CD4-positive, alpha-beta T cell treated with Interleukin-12 subunit alpha and Interleukin-12 subunit beta, for 1 hour (primary cell): ENCODE data around the gene LMNA.
"Not testable (repeated sequence)": the region's sequence is repeated elsewhere in the genome, so short reads cannot be mapped to it uniquely, and the experiment has no call there.

Experiments
- DNase-seq: peaks from one replicate; pipeline ENCODE4 v3.0.0-alpha.2; 2020

LMNA gene

DNA sequence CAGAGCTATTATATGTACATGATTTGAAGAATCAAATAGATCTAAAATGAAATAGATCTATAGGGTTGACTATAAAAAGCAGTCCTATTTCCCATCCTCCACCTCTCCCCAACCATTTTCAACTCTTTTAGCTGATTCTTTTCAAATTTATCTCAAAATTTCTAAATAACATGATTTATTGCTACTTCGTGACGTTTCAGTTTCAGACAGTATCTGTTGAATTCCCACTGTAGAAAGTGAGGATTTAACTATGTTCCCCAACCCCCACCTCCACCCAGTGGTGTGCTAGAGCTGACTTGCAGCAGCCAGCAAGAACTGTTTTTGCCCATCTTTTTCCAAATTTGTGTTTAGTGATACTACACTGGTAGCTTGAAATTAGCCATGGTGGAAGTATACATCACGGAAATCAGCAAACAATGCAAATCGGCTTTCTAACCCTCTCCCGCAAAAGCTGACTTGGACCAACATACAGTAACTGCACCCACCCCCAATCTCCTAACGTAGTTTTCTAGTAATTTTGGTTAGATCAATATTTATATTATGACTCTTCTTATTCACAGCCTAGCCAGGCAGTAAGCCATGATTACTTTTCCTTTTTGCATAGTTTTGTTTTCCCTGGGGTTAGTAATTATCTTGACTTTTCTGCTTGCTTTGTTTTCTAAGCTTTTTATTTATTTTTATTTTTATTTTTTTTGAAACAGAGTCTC, 49.8 kb downstream of the LMNA start:
- no peak for DNase-seq

DNA sequence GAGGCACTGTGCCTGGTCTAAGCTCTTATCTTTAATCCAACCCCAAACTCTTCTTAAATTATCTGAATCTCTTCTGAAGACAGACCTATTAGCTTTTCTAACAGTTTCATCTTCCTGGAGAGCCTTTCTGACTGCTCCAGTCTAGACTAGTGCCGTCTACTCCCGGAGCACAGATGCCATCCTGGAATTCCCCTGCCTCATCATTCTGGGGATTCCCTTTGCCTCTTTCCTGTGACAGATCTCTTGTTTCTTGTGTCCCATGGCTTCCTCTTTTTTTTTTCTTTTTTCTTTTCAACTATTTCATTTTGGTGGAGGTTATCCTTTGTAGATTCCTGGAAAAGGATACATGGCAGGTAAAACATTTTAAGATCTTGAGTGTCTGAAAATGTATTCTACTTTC, 50.6 kb downstream of the LMNA start:
- DNase-seq = no peak

DNA sequence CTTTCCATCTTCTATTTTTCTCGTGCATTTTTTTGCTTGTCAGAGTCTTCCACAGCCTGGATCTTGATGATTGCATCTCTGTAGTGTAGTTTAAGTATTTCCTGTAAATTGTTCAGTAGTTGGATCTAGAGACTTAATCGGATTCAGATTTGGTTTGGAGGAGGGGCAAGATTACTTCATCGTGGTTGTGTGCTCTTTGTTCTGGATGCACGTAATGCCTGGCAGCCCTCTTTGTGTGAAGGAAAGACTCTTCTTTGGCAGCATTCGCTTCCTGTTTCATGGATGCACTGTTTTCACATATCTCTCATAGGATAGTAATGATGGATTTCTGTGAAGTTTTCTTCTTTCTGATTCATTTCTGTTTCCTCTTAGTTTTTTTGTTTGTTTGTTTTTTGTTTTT, 53.0 kb downstream of the LMNA start:
- no peak for DNase-seq

DNA sequence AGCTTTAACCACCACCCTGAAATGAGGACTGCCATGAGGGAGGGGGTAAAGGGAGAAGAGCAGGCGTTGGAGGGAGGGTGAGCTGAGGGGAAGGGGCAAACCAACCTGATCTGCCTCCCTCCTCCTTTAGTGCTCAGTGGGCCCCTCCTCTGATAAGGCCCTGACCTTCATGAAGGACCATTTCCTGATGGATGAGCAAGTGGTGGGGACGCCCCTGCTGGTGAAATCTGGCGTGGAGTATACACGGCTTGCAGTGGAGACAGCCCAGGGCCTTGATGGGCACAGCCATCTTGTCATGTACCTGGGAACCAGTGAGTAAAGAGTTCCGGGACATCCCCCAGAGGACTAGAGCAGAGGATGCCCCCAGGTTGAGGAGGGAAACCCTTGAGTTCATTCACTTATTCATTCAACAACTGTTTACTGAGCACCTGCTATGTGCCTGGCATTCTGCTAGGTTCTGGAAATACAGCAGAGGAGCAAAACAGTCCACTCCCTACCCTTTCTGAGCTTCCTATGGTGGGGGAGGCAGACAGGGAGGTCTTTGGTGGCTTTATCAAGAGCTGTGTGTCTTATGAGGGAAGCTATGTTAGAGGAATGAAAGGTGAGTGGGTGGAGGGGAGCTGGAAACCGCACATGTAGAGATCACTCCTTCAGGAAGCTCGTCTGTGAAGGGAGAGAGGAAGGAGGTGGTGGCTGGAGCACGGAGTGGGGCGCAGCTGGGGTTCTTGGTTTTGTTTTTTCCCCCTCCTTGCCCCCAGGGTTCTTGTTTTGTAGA, 58.4 kb downstream of the LMNA start:
- DNase-seq = no peak

DNA sequence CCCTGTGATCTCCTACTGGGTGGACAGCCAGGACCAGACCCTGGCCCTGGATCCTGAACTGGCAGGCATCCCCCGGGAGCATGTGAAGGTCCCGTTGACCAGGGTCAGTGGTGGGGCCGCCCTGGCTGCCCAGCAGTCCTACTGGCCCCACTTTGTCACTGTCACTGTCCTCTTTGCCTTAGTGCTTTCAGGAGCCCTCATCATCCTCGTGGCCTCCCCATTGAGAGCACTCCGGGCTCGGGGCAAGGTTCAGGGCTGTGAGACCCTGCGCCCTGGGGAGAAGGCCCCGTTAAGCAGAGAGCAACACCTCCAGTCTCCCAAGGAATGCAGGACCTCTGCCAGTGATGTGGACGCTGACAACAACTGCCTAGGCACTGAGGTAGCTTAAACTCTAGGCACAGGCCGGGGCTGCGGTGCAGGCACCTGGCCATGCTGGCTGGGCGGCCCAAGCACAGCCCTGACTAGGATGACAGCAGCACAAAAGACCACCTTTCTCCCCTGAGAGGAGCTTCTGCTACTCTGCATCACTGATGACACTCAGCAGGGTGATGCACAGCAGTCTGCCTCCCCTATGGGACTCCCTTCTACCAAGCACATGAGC, 62.2 kb downstream of the LMNA start:
- DNase-seq = no peak

DNA sequence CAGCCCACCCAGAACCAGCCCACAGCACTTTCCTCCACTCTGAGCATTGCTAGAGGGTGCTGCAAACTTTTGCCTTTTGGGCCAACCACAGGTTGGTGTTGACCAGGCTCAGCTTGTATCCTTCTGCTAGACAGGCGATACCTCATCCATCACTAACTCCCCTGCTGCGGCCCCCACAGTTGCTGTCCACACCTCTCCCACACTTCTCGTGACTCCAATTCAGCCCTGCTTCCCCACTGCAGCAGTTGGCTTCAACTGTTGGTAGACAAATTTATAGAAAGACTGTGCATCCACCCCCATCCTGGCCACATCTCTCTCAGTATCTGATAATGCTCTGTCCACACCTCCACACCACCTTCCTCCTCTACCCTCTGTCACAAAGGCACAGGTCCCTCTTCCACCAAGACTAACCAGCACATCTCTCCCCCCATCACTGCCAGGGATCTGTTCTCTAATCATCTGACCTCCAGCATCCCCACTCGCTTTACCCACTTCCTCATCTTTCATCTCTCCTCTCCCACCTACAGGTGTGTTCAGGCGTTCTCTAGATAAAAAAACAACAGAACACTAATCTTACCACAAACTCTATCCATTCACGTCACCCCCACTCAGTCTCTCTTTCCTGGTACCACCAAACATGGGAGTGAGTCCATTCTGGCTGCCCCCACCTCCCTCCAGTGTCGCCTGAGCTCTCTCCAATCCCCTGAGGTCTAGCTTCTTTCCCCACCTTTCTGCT, 63.6 kb downstream of the LMNA start:
- DNase-seq = no peak

DNA sequence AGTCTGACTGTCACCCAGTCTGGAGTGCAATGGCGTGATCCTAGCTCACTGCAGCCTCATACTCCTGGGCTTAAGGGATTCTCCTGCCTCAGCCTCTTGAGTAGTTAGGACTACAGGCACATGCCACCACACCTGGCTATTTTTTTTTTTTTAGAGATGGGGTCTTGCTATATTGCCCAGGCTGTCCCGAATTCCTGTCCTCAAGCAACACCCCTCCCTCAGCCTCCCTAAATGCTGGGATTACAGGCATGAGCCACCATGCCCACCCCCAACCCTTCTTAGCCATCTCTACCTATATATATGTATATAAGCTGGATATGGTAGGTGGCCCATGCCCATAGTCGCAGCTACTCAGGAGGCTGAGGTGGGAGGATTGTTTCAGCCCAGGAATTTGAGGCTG, 66.0 kb downstream of the LMNA start:
- no peak for DNase-seq

DNA sequence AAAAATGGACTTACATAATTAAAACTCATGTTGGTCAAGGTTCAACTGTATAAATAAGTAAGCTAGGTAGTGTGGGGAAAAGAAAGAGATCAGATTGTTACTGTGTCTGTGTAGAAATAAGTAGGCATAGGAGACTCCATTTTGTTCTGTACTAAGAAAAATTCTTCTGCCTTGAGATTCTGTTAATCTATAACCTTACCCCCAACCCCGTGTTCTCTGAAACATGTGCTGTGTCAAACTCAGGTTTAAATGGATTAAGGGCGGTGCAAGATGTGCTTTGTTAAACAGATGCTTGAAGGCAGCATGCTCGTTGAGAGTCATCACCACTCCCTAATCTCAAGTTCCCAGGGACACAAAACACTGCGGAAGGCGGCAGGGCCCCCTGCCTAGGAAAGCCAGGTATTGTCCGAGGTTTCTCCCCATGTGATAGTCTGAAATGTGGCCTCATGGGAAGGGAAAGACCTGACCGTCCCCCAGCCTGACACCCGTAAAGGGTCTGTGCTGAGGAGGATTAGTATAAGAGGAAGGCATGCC, 66.9 kb downstream of the LMNA start:
- DNase-seq = not testable (repeated sequence)

DNA sequence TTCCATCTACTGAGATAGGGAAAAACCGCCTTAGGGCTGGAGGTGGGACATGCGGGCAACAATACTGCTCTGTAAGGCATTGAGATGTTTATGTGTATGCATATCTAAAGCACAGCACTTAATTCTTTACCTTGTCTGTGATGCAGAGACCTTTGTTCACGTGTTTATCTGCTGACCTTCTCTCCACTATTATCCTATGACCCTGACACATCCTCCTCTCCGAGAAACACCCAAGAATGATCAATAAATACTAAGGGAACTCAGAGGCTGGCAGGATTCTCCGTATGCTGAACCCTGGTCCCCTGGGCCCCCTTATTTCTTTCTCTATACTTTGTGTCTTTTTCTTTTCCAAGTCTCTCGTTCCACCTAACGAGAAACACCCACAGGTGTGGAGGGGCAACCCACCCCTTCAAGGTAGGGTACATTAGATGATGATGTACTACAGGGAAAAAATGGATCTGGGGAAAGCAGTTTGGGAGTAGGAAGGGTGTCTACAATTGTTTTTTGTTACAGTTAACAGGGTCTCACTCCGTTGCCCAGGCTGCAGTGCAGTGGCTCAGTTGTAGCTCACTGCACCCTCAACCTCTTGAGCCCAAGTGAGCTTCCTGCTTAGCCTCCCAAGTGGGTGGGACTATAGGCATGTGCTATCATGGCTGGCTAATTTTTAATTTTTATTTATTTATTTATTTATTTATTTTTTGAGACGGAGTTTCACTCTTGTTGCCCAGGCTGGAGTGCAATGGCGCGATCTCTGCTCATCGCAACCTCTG, 67.7 kb downstream of the LMNA start:
- not testable (repeated sequence) for DNase-seq

DNA sequence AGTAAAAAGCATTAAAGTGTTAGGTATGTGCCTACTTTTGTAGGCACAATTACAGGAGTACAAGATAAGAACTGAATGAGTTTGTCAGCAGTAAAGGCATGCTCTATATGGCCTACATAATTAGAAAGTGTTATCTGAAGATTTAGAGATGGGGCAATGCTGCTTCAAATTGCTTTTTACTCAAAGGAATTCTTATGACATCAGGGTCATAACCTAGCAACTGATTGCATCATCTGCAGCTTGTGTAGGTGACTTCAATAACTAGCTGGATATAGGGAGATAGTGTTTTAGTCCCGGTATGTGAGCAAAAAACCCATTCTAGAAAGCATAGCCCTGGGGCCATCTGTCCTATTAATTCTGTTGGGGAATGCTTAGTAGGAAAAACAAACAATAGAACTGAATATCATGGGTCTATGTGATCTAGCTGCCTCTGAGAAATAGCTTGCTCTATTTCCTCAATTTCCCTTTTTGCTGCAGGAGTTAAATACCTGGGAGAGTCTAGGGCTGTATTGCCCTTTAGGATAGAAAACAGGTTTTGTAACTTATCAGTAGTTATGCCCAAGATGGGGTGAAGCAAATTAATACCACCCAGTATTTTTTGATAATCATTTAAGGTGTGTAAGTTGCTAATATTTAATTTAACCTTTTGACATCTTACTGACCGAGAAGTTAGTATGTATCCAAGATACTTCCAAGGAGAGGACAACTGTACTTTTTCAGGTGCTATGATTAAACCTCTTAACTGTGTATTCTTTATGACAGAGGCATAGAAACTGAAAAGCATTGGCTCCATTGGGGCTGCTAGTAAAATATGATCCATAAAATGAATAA, 72.1 kb downstream of the LMNA start:
- not testable (repeated sequence) for DNase-seq
